Frontal cortex (tissue), 4 donors: ENCODE results near the gene SMYD3. TPM values are rescaled to one million over a fixed set of nuclear protein-coding genes. Genes with fewer than 3 reads are reported as not detected.
"Not testable (repeated sequence)": the region's sequence is repeated elsewhere in the genome, so short reads cannot be mapped to it uniquely, and the experiment has no call there.

ENCODE experiments used
- DNase-seq, 2 donors: peaks; one replicate each; pipeline ENCODE4 v3.0.0; 2012; ENCODE audit warnings: low spot score in 2 of 2
- FAIRE-seq: peaks from 2 replicates; lab custom pipeline; 2012; peaks lifted over from hg19 to GRCh38; lab: Jason Lieb, UNC
- total RNA-seq: library from RNA; depleted of rRNA; stranded (reverse); fragments of >200 nt; gene quantifications from one replicate; pipeline ENCODE4 v1.2.3, GENCODE V29; 2014
- donor health status: control.
- donor health status: control.
- donor health status: control.

The SMYD3 gene
- total RNA-seq, 1 donor from 2014 or later = 32.2 TPM

DNA sequence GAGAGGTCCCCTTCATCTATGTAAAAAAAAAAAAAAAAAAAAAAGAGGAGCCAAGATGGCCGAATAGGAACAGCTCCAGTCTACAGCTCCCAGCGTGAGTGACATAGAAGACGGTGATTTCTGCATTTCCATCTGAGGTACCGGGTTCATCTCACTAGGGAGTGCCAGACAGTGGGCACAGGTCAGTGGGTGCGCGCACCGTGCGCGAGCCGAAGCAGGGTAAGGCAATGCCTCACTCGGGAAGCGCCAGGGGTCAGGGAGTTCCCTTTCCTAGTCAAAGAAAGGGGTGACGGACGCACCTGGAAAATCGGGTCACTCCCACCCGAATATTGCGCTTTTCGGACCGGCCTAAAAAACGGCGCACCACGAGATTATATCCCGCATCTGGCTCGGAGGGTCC lies 690.6 kb downstream of the SMYD3 start:
- FAIRE-seq, DNase-seq: not testable (repeated sequence)

DNA sequence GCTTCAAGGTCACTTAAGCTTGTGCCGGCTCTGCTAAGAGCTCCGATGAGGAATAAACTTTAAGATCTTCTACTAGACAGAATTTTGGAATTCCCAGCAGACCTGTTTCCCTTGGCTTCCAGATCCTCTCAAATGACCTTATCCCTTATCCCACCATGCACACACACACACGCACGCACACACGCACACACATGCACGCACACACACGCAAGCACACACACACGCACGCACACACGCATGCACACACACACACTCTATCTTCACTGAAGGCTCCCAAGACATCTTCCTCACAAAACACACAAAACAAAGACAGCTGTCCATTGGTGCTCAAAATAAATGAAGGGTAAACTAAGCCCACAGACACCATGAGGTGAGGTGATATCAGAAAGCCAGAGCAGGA lies 692.4 kb downstream of the SMYD3 start:
- DNase-seq = no peak
- no peak for FAIRE-seq

DNA sequence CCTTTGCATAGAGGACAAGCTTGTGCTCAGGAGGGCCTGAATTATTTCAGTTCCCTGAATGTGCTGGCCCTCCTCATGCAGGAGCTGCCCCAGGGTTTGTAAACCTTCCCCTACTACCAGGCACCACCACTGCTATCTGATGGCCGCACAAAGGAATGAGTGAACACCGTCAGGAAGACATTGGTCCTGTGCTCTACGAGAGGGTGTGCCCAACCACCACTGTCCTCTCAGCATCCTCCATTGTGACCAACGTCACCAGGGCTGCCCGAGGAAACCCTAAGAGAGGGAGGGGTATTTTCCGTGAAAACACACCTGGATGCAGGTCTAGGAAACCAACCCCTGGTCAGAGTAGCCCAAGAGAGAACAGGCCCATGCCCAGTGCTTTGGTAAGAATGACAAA lies 694.8 kb downstream of the SMYD3 start:
- FAIRE-seq (no peak), DNase-seq (no peak)

DNA sequence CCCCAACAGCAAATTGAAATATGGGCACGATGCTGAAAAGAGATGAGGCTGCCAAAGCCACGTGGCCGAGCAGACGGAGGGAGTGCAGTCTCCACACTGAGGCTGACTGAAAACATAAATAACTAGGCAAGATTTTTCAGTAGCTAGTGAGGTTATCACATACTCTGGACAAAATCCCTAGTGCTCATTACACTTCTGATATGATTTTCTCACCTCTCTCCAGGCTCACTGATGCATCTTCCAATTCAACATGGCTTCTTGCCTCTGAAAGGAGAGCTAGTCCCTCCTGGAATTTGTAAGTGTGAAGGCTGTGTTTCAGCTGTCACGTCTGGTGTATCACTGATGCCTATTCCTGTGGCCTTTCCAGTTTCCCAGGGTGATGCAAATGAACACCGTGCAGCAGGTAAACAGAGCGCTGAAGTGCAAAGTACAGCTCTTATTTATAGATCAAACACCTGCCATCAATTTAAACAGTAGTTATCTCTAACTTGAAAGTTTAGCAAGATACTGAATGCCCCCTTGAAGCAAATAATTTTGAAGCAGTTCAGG lies 696.2 kb downstream of the SMYD3 start:
- FAIRE-seq (no peak), DNase-seq (no peak)

DNA sequence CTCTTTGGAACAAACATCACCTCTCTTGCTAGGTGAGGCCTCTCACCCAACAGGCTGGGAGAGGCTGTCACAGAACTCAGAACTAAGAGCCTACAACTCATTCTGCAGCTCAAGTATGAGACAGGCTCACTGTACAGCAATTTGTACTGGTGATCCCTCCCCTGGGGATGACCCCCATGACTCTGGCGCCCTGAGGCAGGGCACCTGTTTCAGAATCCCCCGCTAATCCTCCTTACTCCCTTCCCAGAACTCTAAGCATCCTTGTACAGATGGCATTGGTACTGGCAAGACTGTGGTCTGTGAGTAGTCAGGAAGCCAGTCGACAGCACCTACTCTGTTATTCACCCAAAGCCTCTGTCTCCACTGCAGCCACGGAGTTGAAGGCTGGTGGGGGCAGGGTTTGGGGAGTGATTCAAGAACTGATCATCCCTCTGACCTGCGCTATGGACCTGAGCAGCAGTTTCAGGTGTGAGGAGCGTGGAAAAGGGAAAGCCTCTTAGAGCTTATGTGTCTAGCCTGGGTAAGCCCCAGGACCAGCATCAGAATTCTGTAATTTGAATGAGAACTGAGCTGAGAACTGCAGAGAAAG lies 696.8 kb downstream of the SMYD3 start:
- FAIRE-seq (no peak), DNase-seq (no peak)

DNA sequence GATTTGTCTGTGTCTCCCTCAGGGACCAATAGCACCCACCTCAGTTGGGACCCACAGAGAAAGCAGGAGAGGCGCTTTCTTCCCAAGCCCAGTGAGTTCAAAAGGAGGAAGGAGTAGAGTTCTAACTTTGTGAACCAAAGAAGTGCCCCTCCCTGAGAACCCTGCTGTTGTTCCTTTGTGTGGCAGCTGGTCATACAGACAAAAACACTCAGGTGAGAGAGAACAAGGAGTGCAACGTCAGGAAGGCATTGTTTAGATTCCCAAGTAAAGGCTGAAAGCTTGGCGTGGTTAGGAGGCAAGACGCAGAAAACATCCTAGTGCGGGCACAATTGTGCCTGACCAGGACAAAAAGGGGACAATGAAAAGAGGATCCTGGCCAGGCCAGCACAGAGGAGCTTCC lies 697.7 kb downstream of the SMYD3 start:
- FAIRE-seq (no peak), DNase-seq (no peak)

DNA sequence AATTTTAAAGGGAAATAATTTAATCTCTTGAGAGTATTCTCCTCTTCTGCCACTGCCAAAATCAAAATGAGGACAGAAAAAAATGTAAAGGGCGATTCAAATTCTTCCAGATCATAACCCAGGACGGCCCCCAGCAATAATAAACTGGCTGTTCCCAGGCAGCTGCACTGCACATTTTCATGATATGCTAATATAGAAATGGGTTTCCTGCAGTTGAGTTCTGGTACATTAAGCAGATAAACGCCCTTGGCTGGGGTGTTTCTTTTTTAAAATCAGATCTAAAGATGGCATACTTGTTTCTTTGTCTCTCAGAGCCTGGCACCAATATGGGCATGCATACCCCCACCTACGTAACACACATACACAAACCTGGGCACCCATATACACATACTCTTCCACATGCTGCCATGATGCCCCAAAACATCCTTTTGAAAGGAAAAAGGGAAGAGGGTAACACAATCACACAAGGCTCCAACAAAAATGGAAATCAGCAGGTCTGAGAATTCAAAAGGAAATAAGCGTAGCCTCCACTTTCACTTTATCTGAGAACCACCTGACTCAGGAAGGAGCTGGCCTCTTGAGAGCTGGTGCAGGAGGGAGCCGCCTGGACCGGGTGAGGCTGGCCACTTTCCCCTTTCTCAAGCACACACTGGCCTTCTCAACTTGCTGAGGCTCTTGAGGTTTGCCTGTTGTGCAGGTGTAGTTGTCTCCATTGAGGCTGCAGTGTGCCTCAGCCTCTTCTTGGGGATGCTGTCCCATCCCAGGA lies 698.9 kb downstream of the SMYD3 start:
- no peak for FAIRE-seq
- DNase-seq = no peak

DNA sequence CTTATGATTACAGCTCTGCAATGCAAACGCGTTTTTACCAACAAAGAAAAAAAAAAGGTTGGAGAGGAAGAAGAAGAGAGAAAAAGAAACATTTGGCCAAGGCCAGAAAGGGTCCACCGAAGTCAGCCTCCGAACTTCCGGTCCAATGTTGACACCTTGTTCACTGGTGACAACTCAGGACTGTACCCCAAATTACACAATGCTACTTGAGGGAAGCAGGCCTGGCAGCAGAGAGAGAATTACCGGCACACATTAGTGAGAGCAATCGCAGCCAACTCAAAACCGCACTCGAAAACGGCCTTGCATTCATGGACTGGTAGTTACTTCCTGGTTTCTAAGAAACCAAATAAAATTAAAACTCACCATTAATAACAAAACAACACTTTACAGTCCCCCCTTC lies 699.8 kb downstream of the SMYD3 start:
- DNase-seq = no peak

DNA sequence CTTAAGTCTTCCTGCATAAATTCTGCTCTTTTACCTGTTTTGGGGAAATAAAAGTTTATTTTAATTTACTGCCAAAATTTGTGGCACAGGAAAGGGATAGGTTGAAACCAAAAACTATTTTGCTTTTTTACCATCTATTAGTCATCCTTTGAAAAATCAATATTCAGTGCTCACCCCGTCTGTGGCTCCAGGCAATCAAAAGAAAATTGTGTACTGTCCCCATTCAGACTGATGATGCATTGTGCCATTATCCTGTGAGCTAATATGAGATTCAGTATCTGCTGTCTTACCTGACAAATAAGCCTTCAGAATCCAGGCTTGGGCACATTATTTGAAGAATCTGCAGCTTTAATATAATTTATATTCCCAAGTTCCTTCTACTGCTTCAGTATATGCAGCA lies 701.5 kb downstream of the SMYD3 start:
- DNase-seq = no peak

More for the DNA sequence above, 699.8 kb downstream of the SMYD3 start:
- FAIRE-seq = no peak

DNA sequence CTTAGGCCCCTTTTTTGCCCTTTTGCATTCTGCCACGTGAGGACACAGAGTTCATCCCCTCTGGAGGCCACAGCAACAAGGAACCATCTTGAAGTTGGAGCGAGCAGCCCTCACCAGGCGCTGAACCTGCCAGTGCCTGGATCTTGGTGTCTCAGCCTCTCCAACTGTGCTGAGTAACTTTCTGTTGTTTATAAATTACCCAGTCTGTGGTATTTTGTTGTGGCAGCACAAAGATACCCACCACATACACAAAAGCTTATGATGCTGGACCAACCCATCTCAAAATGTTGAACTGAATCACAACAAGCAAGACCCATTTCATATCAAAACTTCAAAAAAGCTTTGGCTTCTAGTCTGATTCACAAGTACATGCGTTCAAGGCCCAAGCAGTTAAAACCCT lies 702.4 kb downstream of the SMYD3 start:
- DNase-seq (no peak), FAIRE-seq (no peak)

More for the DNA sequence above, 701.5 kb downstream of the SMYD3 start:
- no peak for FAIRE-seq

DNA sequence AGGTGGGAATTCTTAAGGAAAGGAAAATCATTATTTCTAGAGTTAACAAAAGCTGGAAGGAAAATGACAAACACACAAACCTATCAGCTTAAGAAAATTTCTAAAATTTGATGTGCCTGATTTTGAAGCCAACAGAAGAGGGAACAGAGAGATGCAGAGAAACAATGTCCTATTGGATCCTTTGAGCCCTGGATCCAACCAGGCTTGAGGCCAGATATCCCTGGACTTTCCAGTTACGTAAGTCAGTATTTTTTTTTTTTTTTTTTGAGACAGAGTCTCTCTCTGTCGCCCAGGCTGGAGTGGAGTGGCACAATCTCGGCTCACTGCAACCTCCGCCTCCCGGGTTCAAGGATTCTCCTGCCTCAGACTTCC lies 703.4 kb downstream of the SMYD3 start:
- FAIRE-seq (no peak), DNase-seq (no peak)

DNA sequence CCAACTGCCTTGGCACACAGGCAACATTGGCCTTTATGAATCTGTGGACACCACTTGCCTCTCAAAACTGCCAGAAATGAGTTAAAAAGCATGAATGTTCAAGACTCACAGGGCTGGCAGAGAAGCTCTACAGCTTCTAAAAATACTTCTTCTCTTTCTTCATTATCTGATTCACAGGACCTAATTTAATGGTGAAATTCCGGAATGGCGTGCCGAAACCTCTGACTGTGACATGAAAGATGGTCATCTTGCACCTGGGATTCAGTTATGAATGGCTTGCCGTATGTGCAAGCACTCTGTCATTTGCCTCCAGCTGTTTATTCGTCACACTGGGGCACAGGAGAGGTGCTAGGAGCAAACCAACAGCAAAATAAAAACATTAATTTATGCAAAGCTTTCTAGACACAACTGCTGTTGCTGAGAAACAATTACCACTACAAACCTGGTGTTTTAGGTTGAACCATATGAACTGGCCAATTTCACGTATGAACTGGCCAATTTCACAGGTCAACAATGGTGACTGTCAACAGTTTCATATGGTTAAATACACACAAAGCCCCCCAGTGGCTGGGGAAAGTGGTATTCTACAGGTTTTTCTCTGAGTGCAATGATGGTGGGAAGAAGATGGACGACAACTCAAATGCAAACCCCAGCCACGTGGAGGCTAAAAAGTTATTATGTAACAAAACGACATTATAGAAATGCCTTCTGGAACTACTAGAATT lies 704.0 kb downstream of the SMYD3 start:
- no peak for FAIRE-seq
- DNase-seq = no peak

DNA sequence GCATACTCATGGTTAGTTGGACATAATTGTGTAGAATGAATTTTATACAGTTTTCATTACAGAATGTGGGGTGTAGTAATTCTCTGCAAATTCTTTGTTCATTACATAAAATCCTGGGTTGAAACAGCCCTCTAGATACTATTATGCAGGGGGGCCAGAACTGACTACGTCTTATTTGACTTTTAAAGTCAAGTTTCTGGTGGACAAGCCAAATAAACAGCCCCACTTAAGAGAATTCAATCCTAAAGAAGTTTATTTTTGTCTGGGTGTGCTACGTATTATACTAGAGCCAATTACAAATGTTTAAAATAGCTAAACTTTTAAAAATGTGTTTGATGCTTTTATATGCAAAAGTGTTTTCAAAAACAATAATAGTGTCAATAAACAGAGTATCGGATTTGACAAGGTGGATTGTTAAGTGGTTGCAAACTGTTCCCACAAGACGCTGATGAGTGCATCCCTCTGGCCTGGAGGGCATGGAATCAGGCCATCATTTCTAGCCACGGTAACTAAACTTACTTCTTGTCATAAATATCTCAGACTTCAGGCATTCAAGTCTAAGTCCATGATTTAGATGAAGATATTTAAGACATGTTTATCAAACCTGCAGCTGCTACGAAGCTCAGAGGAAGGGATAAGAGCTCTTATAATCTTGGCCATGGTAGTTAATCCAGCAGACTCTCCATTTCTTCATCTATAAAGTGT lies 706.0 kb downstream of the SMYD3 start:
- FAIRE-seq = no peak
- DNase-seq = no peak

DNA sequence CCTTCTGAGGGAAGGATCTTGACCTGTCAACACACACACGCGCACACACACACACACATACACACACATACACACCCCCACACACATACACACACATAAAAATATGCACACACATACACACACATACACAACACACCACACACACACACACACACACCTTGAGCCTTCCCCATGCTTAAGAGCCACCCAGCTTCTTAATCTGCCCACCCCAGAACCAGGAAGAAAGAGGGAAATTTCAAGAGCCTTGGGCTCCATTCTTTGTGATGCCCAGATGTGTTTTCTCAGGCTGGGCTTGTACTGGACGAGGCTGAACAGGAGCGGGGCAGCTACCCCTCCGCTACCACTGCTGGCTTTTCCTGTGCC lies 708.7 kb downstream of the SMYD3 start:
- DNase-seq = no peak
- no peak for FAIRE-seq

DNA sequence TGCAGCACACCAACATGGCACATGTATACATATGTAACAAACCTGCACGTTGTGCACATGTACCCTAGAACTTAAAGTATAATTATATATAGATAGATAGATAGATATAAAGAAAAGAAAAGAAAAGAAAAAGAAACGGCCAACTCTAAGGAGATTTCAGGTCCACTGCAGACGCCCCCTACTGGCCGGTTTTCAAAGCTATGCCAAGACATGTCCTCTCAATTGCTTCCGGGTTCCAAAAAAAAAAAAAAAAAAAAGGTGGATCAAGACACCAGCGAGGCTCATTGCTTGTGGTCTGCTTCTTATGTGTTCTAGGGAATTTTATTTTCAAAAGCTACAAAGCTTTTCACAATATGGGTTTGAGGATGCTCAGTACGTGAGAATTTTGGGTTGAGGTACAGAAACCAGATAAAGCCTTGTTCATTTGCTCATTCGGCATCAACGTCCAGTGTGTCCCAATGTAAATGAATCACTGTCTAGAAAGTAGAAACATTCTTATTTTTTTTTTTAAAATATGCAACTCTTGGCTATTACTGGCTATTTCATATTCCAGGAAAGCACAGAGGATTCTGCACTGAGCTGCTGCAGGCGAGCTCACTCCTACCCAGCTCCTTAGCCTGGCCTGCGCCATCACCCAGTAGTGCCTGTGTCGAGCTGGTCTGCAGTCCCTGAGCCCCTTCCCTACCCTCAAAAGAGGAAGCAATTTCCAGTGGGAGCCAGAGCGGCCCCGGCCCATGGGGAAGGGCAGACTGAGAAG lies 709.3 kb downstream of the SMYD3 start:
- FAIRE-seq = no peak

DNA sequence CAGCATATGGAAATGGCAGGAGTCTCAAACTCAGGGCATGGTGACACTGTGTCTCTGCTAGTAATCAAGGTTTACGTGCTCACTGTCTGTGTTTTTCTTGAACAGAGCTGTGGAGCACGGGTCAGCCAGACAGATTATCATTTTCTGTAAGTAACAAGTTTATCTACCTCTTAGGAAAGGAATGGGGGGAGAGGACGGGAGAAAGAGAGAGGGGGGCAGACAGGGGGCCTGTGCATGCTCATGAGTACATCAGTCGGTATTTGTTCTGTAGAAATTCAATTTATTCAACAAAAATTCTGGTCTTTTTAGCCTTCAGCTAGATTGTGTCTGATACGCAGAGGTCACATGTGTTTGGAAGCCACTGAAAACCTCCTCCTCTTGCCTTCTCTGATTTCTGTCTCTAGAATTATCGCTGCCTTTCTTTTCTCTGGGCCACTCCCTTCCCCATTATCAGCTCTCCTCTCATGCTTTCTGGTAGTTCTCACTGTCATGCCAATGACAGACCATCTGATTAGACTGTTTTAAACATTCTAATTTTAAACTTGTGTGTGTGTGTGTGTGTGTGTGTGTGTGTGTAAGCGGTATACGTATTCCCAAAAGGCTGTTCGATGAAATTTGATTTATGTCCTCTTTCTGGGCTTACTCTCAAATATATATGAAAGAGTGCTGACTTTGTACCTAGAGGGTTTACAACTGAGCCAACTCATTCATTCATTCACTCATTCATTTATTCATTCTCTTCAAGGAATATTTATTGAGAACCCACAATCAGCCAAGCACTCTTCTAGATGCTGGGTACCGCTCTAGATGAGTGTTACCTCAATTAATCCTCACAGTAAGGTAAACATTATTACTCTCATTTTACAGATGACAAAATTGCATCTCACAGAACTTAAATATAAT lies 715.4 kb downstream of the SMYD3 start:
- FAIRE-seq = no peak

More for the DNA sequence above, 709.3 kb downstream of the SMYD3 start:
- no peak for DNase-seq

DNA sequence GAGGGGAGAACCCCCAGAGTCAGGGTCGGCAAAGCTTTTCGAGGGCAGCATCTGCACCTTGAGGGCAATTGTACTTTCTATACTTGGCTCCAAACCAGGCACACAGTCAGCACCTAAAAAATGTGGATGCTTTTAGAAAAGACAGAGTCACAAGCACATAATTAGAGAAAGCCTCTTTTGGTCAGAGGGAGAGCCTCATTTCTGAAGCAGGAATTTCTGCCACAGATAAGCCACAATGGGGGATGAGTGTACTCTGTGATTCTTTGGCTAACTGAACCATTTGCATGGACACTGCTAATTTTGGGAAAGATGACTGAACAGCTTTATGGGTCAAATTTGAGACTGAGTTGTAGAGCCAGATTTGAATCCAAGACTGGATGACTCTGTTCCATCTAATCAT lies 716.6 kb downstream of the SMYD3 start:
- FAIRE-seq (no peak), DNase-seq (no peak)

More for the DNA sequence above, 715.4 kb downstream of the SMYD3 start:
- DNase-seq = no peak

DNA sequence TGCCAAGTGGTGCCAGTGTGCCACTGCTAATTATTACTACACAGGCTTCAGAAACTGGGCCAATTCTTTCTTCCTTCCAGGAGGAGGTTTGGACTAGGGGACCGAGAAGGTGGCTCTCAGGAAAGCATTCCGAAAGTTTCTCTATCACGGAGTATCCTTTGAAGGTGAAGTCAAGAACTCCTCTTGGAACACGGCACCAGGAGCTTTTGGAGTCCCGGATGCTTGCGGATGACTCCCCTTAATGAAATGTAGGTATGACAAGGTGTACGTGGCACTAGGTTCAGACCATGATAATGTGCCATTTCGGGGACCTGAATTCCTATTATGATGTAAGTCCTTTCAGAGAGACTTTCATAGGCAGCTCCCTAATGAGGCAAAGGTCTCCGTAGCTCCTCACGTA lies 718.2 kb downstream of the SMYD3 start:
- no peak for DNase-seq
- no peak for FAIRE-seq

DNA sequence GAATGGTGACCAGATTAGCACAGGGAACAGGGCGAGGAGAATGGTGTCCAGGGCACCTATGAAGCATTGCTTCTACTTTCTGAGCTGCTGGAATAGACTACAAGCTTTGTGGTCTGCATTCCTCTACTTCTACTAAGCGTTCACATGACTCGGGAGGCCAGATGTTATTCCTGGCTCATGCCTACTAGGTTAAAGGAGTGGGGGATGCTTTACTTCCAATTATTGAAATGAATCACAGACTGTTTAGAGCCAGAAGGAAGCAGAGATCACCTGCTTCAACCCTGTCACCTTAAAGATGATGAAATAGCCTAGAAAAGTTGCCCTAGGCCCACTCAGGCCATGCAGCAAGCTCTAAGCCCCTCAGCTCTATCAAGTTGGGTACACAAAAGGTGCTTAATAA lies 718.8 kb downstream of the SMYD3 start:
- no peak for FAIRE-seq
- DNase-seq = no peak
